Measurements from ENCODE around the gene SNTB2.
"Not testable (repeated sequence)": the region's sequence is repeated elsewhere in the genome, so short reads cannot be mapped to it uniquely, and the experiment has no call there.

The SNTB2 gene

GRCh38 chr16:69141936-69142335 is 45.0 kb upstream of the SNTB2 start:
- Histone ChIP-seq H3K27ac (replicated peaks; ENCODE audit: low read length) (no peak overlapping the region), H3K36me3 (replicated peaks in 1 of 2; ENCODE audit: control insufficient read depth in 2 of 2, insufficient read depth in 2 of 2, low read length in 2 of 2) (peaks cover 35 to 94% of the 10 kb centered on the region in 2 donors), H4K91ac (ENCODE audit: low read depth, low read length, poor library complexity) (no peak overlapping the region), H2BK15ac (ENCODE audit: low read length) (no peak overlapping the region), H2BK120ac (ENCODE audit: low read depth, low read length) (no peak overlapping the region), H3K79me1 (ENCODE audit: low read depth, low read length) (no peaks in the 10 kb centered on the region), H3K27me3 (ENCODE audit: control insufficient read depth in 3 of 3, insufficient read depth in 3 of 3, low read depth in 1 of 3, low read length in 3 of 3) (no peaks in the 10 kb centered on the region), H3K18ac (ENCODE audit: low read length) (no peak overlapping the region), H3K4me1 (ENCODE audit: control insufficient read depth in 2 of 2, insufficient read depth in 1 of 2, low read depth in 1 of 2, low read length in 2 of 2) (no peaks in the 10 kb centered on the region), H3K9me3 (replicated peaks in 1 of 2; ENCODE audit: control insufficient read depth in 2 of 2, insufficient read depth in 1 of 2, low read depth in 1 of 2, low read length in 2 of 2) (no peaks in the 10 kb centered on the region), H3K14ac (ENCODE audit: low read length) (no peak overlapping the region), H2BK5ac (ENCODE audit: low read length) (no peak overlapping the region), H3K23ac (ENCODE audit: low read depth, low read length, poor library complexity) (no peak overlapping the region), H4K8ac (ENCODE audit: low read depth, low read length) (no peak overlapping the region), H3K4ac (ENCODE audit: low read length) (no peak overlapping the region), H3K4me2 (ENCODE audit: insufficient read depth, low read length, poor library complexity, severe bottlenecking) (no peak overlapping the region), H3K4me3 (ENCODE audit: low read length in 2 of 2) (no peak overlapping the region), H2AK5ac (ENCODE audit: low read depth, low read length) (no peak overlapping the region), H2BK12ac (ENCODE audit: low read length) (no peak overlapping the region), H2AFZ (ENCODE audit: low read length) (no peak overlapping the region), H3K9ac (ENCODE audit: low read depth, low read length, poor library complexity) (no peak overlapping the region)
- no CpG with 5 or more reads among the region's 4 CpGs for WGBS, 2 donors (ENCODE audit: extremely low coverage in 2 of 2, insufficient read length in 2 of 2, insufficient replicate concordance in 1 of 2)
- no peak for DNase-seq (ENCODE audit: low spot score)

- WGBS, 2 donors (ENCODE audit: extremely low coverage in 2 of 2, insufficient read length in 2 of 2, insufficient replicate concordance in 1 of 2), result no CpG with 5 or more reads among the region's 11 CpGs
- H3K36me3 ChIP-seq (replicated peaks in 1 of 2; ENCODE audit: control insufficient read depth in 2 of 2, insufficient read depth in 2 of 2, low read length in 2 of 2), result peaks cover 32 to 90% of the 10 kb centered on the region in 2 donors
- DNase-seq (ENCODE audit: low spot score), result no peak
Observed at GRCh38 chr16:69143116-69143515, 43.8 kb upstream of the SNTB2 start.

GRCh38 chr16:69145658-69146057 is 41.3 kb upstream of the SNTB2 start:
- no peak overlapping the region for H3K4me3 ChIP-seq (ENCODE audit: low read length in 2 of 2)
- WGBS, 2 donors (ENCODE audit: extremely low coverage in 2 of 2, insufficient read length in 2 of 2, insufficient replicate concordance in 1 of 2), result no CpG with 5 or more reads among the region's 4 CpGs

More at GRCh38 chr16:69143116-69143515, 43.8 kb upstream of the SNTB2 start:
- H3K4me3 ChIP-seq (ENCODE audit: low read length in 2 of 2), result peak overlapping the region in 1 of 2 donors; percentile 33
- no peaks in the 10 kb centered on the region for H3K79me1 ChIP-seq (ENCODE audit: low read depth, low read length)
- no peak overlapping the region for H3K27ac ChIP-seq (replicated peaks; ENCODE audit: low read length)
- H3K4ac ChIP-seq (ENCODE audit: low read length), result no peak overlapping the region
- H3K27me3 ChIP-seq (ENCODE audit: control insufficient read depth in 3 of 3, insufficient read depth in 3 of 3, low read depth in 1 of 3, low read length in 3 of 3), result no peaks in the 10 kb centered on the region
- H2AK5ac ChIP-seq (ENCODE audit: low read depth, low read length), result no peak overlapping the region
- H3K9me3 ChIP-seq (replicated peaks in 1 of 2; ENCODE audit: control insufficient read depth in 2 of 2, insufficient read depth in 1 of 2, low read depth in 1 of 2, low read length in 2 of 2), result no peaks in the 10 kb centered on the region
- H3K9ac ChIP-seq (ENCODE audit: low read depth, low read length, poor library complexity), result peak overlapping the region; percentile 73
- no peak overlapping the region for H2BK120ac ChIP-seq (ENCODE audit: low read depth, low read length)
- no peak overlapping the region for H3K4me2 ChIP-seq (ENCODE audit: insufficient read depth, low read length, poor library complexity, severe bottlenecking)
- no peak overlapping the region for H3K23ac ChIP-seq (ENCODE audit: low read depth, low read length, poor library complexity)
- H4K8ac ChIP-seq (ENCODE audit: low read depth, low read length), result no peak overlapping the region
- H3K14ac ChIP-seq (ENCODE audit: low read length), result no peak overlapping the region
- H2BK5ac ChIP-seq (ENCODE audit: low read length), result no peak overlapping the region
- H4K91ac ChIP-seq (ENCODE audit: low read depth, low read length, poor library complexity), result no peak overlapping the region
- no peak overlapping the region for H2BK15ac ChIP-seq (ENCODE audit: low read length)
- H2BK12ac ChIP-seq (ENCODE audit: low read length), result no peak overlapping the region
- H3K4me1 ChIP-seq (ENCODE audit: control insufficient read depth in 2 of 2, insufficient read depth in 1 of 2, low read depth in 1 of 2, low read length in 2 of 2), result no peaks in the 10 kb centered on the region
- no peak overlapping the region for H2AFZ ChIP-seq (ENCODE audit: low read length)
- no peak overlapping the region for H3K18ac ChIP-seq (ENCODE audit: low read length)

GRCh38 chr16:69149621-69150020 is 37.3 kb upstream of the SNTB2 start:
- H3K27ac ChIP-seq (replicated peaks; ENCODE audit: low read length); H2BK15ac ChIP-seq (ENCODE audit: low read length); H3K9me3 ChIP-seq (replicated peaks in 1 of 2; ENCODE audit: control insufficient read depth in 2 of 2, insufficient read depth in 1 of 2, low read depth in 1 of 2, low read length in 2 of 2); H3K23ac ChIP-seq (ENCODE audit: low read depth, low read length, poor library complexity); H3K4ac ChIP-seq (ENCODE audit: low read length); H3K4me1 ChIP-seq (ENCODE audit: control insufficient read depth in 2 of 2, insufficient read depth in 1 of 2, low read depth in 1 of 2, low read length in 2 of 2); H3K4me3 ChIP-seq (ENCODE audit: low read length in 2 of 2); H3K18ac ChIP-seq (ENCODE audit: low read length); H2BK120ac ChIP-seq (ENCODE audit: low read depth, low read length); H3K27me3 ChIP-seq (ENCODE audit: control insufficient read depth in 3 of 3, insufficient read depth in 3 of 3, low read depth in 1 of 3, low read length in 3 of 3); H4K8ac ChIP-seq (ENCODE audit: low read depth, low read length); H2BK12ac ChIP-seq (ENCODE audit: low read length); H3K4me2 ChIP-seq (ENCODE audit: insufficient read depth, low read length, poor library complexity, severe bottlenecking); H4K91ac ChIP-seq (ENCODE audit: low read depth, low read length, poor library complexity); H2AFZ ChIP-seq (ENCODE audit: low read length); H3K9ac ChIP-seq (ENCODE audit: low read depth, low read length, poor library complexity); H2AK5ac ChIP-seq (ENCODE audit: low read depth, low read length); DNase-seq (ENCODE audit: low spot score); H3K79me1 ChIP-seq (ENCODE audit: low read depth, low read length); H3K14ac ChIP-seq (ENCODE audit: low read length); H2BK5ac ChIP-seq (ENCODE audit: low read length): not testable (repeated sequence)
- peaks cover 17 to 87% of the 10 kb centered on the region in 2 donors for H3K36me3 ChIP-seq (replicated peaks in 1 of 2; ENCODE audit: control insufficient read depth in 2 of 2, insufficient read depth in 2 of 2, low read length in 2 of 2)
- no CpG with 5 or more reads among the region's 9 CpGs for WGBS, 2 donors (ENCODE audit: extremely low coverage in 2 of 2, insufficient read length in 2 of 2, insufficient replicate concordance in 1 of 2)

More at GRCh38 chr16:69145658-69146057, 41.3 kb upstream of the SNTB2 start:
- no peak overlapping the region for H3K14ac ChIP-seq (ENCODE audit: low read length)
- no peak overlapping the region for H3K4me2 ChIP-seq (ENCODE audit: insufficient read depth, low read length, poor library complexity, severe bottlenecking)
- no peak overlapping the region for H4K91ac ChIP-seq (ENCODE audit: low read depth, low read length, poor library complexity)
- no peak overlapping the region for H3K4ac ChIP-seq (ENCODE audit: low read length)
- H3K18ac ChIP-seq (ENCODE audit: low read length), result no peak overlapping the region
- no peak overlapping the region for H2BK120ac ChIP-seq (ENCODE audit: low read depth, low read length)
- H2BK5ac ChIP-seq (ENCODE audit: low read length), result no peak overlapping the region
- no peak overlapping the region for H2BK15ac ChIP-seq (ENCODE audit: low read length)
- no peak overlapping the region for H4K8ac ChIP-seq (ENCODE audit: low read depth, low read length)
- H2AK5ac ChIP-seq (ENCODE audit: low read depth, low read length), result no peak overlapping the region
- no peak for DNase-seq (ENCODE audit: low spot score)
- H3K79me1 ChIP-seq (ENCODE audit: low read depth, low read length), result no peaks in the 10 kb centered on the region
- peaks cover 26 to 89% of the 10 kb centered on the region in 2 donors for H3K36me3 ChIP-seq (replicated peaks in 1 of 2; ENCODE audit: control insufficient read depth in 2 of 2, insufficient read depth in 2 of 2, low read length in 2 of 2)
- no peaks in the 10 kb centered on the region for H3K27me3 ChIP-seq (ENCODE audit: control insufficient read depth in 3 of 3, insufficient read depth in 3 of 3, low read depth in 1 of 3, low read length in 3 of 3)
- no peak overlapping the region for H2BK12ac ChIP-seq (ENCODE audit: low read length)
- no peak overlapping the region for H3K9ac ChIP-seq (ENCODE audit: low read depth, low read length, poor library complexity)
- no peak overlapping the region for H3K27ac ChIP-seq (replicated peaks; ENCODE audit: low read length)
- no peaks in the 10 kb centered on the region for H3K9me3 ChIP-seq (replicated peaks in 1 of 2; ENCODE audit: control insufficient read depth in 2 of 2, insufficient read depth in 1 of 2, low read depth in 1 of 2, low read length in 2 of 2)
- H3K4me1 ChIP-seq (ENCODE audit: control insufficient read depth in 2 of 2, insufficient read depth in 1 of 2, low read depth in 1 of 2, low read length in 2 of 2), result no peaks in the 10 kb centered on the region
- H2AFZ ChIP-seq (ENCODE audit: low read length), result no peak overlapping the region
- H3K23ac ChIP-seq (ENCODE audit: low read depth, low read length, poor library complexity), result no peak overlapping the region

All from neuronal stem cell (in vitro differentiated cells).